Prostate gland (tissue), 2 donors: ENCODE results near the gene TRAPPC6A.

ENCODE experiments used
- POLR2AphosphoS5 ChIP-seq: sonication (generic); formaldehyde crosslinking; IDR thresholded peaks from one replicate; pipeline ENCODE4 v1.6.1; 2017; ENCODE audit warnings: antibody characterized with exemption
- TF ChIP-seq, protein P1 (sequence below), 4 experiments: fragments of 200-600 bp in 2 of 4; fragments of 450-650 bp in 2 of 4; sonication (generic) in 2 of 4; IDR thresholded peaks; 1 replicate in 3 of 4; 2 replicates in 1 of 4; pipeline ENCODE4 v1.5.1; 2016 to 2019; ENCODE audit warnings: antibody characterized with exemption in 4 of 4, mild to moderate bottlenecking in 2 of 4, moderate library complexity in 2 of 4

DNA sequence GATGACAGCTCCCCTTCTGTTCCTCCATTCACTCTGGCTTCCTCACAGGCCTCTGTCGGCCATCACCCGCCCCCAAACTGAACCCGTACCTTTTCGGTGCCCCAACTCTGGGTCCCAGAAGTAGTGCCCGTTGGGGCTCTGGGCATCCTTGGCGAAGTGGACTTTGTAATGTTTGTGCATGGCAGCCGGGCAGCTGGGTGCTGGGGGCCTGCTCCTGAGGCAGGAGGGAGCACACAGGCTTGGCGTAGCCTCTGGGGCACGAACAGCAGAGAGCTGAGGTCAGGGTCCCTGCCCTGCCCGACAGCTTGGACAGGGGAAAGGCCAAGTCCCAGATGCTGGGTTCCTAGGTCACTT lies 18.1 kb downstream of the TRAPPC6A start:
- TF ChIP-seq, protein P1, sequence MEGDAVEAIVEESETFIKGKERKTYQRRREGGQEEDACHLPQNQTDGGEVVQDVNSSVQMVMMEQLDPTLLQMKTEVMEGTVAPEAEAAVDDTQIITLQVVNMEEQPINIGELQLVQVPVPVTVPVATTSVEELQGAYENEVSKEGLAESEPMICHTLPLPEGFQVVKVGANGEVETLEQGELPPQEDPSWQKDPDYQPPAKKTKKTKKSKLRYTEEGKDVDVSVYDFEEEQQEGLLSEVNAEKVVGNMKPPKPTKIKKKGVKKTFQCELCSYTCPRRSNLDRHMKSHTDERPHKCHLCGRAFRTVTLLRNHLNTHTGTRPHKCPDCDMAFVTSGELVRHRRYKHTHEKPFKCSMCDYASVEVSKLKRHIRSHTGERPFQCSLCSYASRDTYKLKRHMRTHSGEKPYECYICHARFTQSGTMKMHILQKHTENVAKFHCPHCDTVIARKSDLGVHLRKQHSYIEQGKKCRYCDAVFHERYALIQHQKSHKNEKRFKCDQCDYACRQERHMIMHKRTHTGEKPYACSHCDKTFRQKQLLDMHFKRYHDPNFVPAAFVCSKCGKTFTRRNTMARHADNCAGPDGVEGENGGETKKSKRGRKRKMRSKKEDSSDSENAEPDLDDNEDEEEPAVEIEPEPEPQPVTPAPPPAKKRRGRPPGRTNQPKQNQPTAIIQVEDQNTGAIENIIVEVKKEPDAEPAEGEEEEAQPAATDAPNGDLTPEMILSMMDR (IDR thresholded peaks at IDR 0.05), result no peak
- TF ChIP-seq POLR2AphosphoS5, result no peak
